Muscle of leg (tissue), 11 donors: ENCODE measurements around the gene LHX4. TPM values are rescaled to one million over a fixed set of nuclear protein-coding genes. Genes with fewer than 3 reads are reported as not detected.

Source experiments
- DNase-seq: peaks from one replicate; pipeline ENCODE4 v3.0.0; 2013
- H3K27ac ChIP-seq: one replicate; pipeline ENCODE4 v1.5.1; 2013; ENCODE audit warnings: mild to moderate bottlenecking, low read length, control low read depth
- H3K27me3 ChIP-seq: one replicate; pipeline ENCODE4 v1.6.1; 2013; ENCODE audit warnings: low read length; ENCODE audit not compliant: control insufficient read depth, insufficient read depth
- H3K36me3 ChIP-seq: one replicate; pipeline ENCODE4 v1.6.1; 2013; ENCODE audit warnings: low read length; ENCODE audit not compliant: control insufficient read depth, insufficient read depth
- H3K4me1 ChIP-seq: one replicate; pipeline ENCODE4 v1.6.1; 2013; ENCODE audit warnings: low read length; ENCODE audit not compliant: control insufficient read depth, insufficient read depth
- H3K4me3 ChIP-seq: one replicate; pipeline ENCODE4 v1.5.1; 2013; ENCODE audit warnings: low read length, control low read depth
- H3K9me3 ChIP-seq: replicated peaks from 2 replicates; pipeline ENCODE4 v1.6.1; 2013; ENCODE audit warnings: low read depth, low read length; ENCODE audit not compliant: control insufficient read depth
- WGBS: methylation state at CpG from one replicate; pipeline ENCODE4 v1.1.5; 2013; ENCODE audit warnings: missing lambda C conversion rate; ENCODE audit not compliant: insufficient coverage; 5-methylcytosine and 5-hydroxymethylcytosine counted together
- polyA plus RNA-seq, 8 donors: library from polyadenylated mRNA; unstranded; fragments of 120-200 nt; gene quantifications; one replicate each; pipeline versions ENCODE4 v1.2.1 to v1.2.3, GENCODE V29; 2013; ENCODE audit warnings: inconsistent platforms in 1 of 8, low replicate concordance in 1 of 8; ENCODE audit not compliant: insufficient read length in 8 of 8, insufficient read depth in 1 of 8
- total RNA-seq: library from RNA; stranded (reverse); fragments of 120-200 nt; gene quantifications from one replicate; pipeline ENCODE4 v1.2.4, GENCODE V29; 2013

Gene LHX4
- total and polyA plus RNA-seq, 9 donors, result 0.04 to 2.1 (median 1.1) TPM

GRCh38 chr1:180210008-180210620 is 19.9 kb upstream of the LHX4 start:
- Histone ChIP-seq H3K4me3 (no peak overlapping the region), H3K27ac (no peak overlapping the region), H3K27me3 (peaks cover 21% of the 10 kb centered on the region), H3K36me3 (no peaks in the 10 kb centered on the region), H3K9me3 (no peaks in the 10 kb centered on the region), H3K4me1 (peaks cover 15% of the 10 kb centered on the region)
- WGBS, result 100% methylated on average over 1 of the region's 4 CpGs
- peak; percentile 56 for DNase-seq

- Histone ChIP-seq H3K27ac (no peak overlapping the region), H3K9me3 (no peaks in the 10 kb centered on the region), H3K4me3 (no peak overlapping the region), H3K36me3 (no peaks in the 10 kb centered on the region), H3K27me3 (peaks cover 21% of the 10 kb centered on the region), H3K4me1 (peaks cover 19% of the 10 kb centered on the region)
- no peak for DNase-seq
- WGBS, result 82% methylated on average over 11 of the region's 12 CpGs
These were observed 18.8 kb upstream of the LHX4 start for GRCh38 chr1:180211156-180211859.

GRCh38 chr1:180211860-180212229 is 18.2 kb upstream of the LHX4 start:
- no peak for DNase-seq
- peaks cover 18% of the 10 kb centered on the region for H3K27me3 ChIP-seq
- H3K36me3 ChIP-seq, result no peaks in the 10 kb centered on the region
- no peaks in the 10 kb centered on the region for H3K9me3 ChIP-seq
- no peak overlapping the region for H3K4me3 ChIP-seq
- WGBS, result 63% methylated on average over 5 of the region's 8 CpGs
- no peak overlapping the region for H3K27ac ChIP-seq
- peaks cover 19% of the 10 kb centered on the region for H3K4me1 ChIP-seq

GRCh38 chr1:180213401-180214170 is 16.5 kb upstream of the LHX4 start:
- WGBS, result 69% methylated on average over 9 of the region's 15 CpGs

GRCh38 chr1:180215856-180216625 is 14.0 kb upstream of the LHX4 start:
- 62% methylated on average over 14 of the region's 22 CpGs for WGBS
- Histone ChIP-seq H3K4me1 (peaks cover 15% of the 10 kb centered on the region), H3K4me3 (no peak overlapping the region), H3K27ac (no peak overlapping the region), H3K36me3 (no peaks in the 10 kb centered on the region), H3K27me3 (peaks cover 27% of the 10 kb centered on the region), H3K9me3 (no peaks in the 10 kb centered on the region)
- no peak for DNase-seq

More at GRCh38 chr1:180213401-180214170, 16.5 kb upstream of the LHX4 start:
- peaks cover 22% of the 10 kb centered on the region for H3K4me1 ChIP-seq
- H3K27ac ChIP-seq, result no peak overlapping the region
- DNase-seq, result peak; percentile 73
- peaks cover 9% of the 10 kb centered on the region for H3K27me3 ChIP-seq
- no peaks in the 10 kb centered on the region for H3K9me3 ChIP-seq
- H3K36me3 ChIP-seq, result no peaks in the 10 kb centered on the region
- no peak overlapping the region for H3K4me3 ChIP-seq

GRCh38 chr1:180217006-180217405 is 13.1 kb upstream of the LHX4 start:
- H3K9me3 ChIP-seq, result no peaks in the 10 kb centered on the region
- no peak for DNase-seq
- H3K27ac ChIP-seq, result no peak overlapping the region
- H3K4me3 ChIP-seq, result no peak overlapping the region
- peaks cover 27% of the 10 kb centered on the region for H3K27me3 ChIP-seq
- no peaks in the 10 kb centered on the region for H3K36me3 ChIP-seq
- peaks cover 15% of the 10 kb centered on the region for H3K4me1 ChIP-seq
- 53% methylated on average over 2 of the region's 7 CpGs for WGBS

- no peak overlapping the region for H3K4me3 ChIP-seq
These were observed 11.0 kb upstream of the LHX4 start for GRCh38 chr1:180218806-180219765.

GRCh38 chr1:180219776-180220175 is 10.3 kb upstream of the LHX4 start:
- 67% methylated on average over 9 of the region's 11 CpGs for WGBS
- peaks cover 48% of the 10 kb centered on the region for H3K27me3 ChIP-seq
- DNase-seq, result no peak

More at GRCh38 chr1:180218806-180219765, 11.0 kb upstream of the LHX4 start:
- no peak overlapping the region for H3K27ac ChIP-seq
- H3K9me3 ChIP-seq, result no peaks in the 10 kb centered on the region
- WGBS, result 71% methylated on average over 14 of the region's 20 CpGs
- no peak for DNase-seq
- H3K36me3 ChIP-seq, result no peaks in the 10 kb centered on the region
- peaks cover 7% of the 10 kb centered on the region for H3K4me1 ChIP-seq
- H3K27me3 ChIP-seq, result peaks cover 41% of the 10 kb centered on the region

GRCh38 chr1:180221462-180221861 is 8.6 kb upstream of the LHX4 start:
- Histone ChIP-seq H3K4me1 (peaks cover 3% of the 10 kb centered on the region), H3K9me3 (no peaks in the 10 kb centered on the region), H3K4me3 (no peak overlapping the region), H3K36me3 (no peaks in the 10 kb centered on the region), H3K27me3 (peaks cover 63% of the 10 kb centered on the region), H3K27ac (no peak overlapping the region)
- 70% methylated on average over 4 of the region's 6 CpGs for WGBS
- DNase-seq, result no peak

More at GRCh38 chr1:180219776-180220175, 10.3 kb upstream of the LHX4 start:
- H3K27ac ChIP-seq, result no peak overlapping the region
- H3K9me3 ChIP-seq, result no peaks in the 10 kb centered on the region
- peaks cover 7% of the 10 kb centered on the region for H3K4me1 ChIP-seq
- no peak overlapping the region for H3K4me3 ChIP-seq
- H3K36me3 ChIP-seq, result no peaks in the 10 kb centered on the region
